GM12864 (cell line): Measurements from ENCODE around the gene CPNE5.

Source experiments
- DNase-seq: peaks from one replicate; pipeline ENCODE4 v3.0.0-alpha.2; 2011; ENCODE audit warnings: low read depth
- H3K4me3 ChIP-seq: 2 replicates; pipeline ENCODE4 v1.5.1; 2011; ENCODE audit warnings: mild to moderate bottlenecking, low read depth, low read length, control low read depth
- TF ChIP-seq, protein P1 (sequence below): IDR thresholded peaks from 2 replicates; pipeline ENCODE4 v1.5.1; 2011; ENCODE audit warnings: low read depth, mild to moderate bottlenecking, moderate library complexity, low read length, control low read depth, inconsistent platforms; ENCODE audit errors: missing control alignments

Gene CPNE5

DNA sequence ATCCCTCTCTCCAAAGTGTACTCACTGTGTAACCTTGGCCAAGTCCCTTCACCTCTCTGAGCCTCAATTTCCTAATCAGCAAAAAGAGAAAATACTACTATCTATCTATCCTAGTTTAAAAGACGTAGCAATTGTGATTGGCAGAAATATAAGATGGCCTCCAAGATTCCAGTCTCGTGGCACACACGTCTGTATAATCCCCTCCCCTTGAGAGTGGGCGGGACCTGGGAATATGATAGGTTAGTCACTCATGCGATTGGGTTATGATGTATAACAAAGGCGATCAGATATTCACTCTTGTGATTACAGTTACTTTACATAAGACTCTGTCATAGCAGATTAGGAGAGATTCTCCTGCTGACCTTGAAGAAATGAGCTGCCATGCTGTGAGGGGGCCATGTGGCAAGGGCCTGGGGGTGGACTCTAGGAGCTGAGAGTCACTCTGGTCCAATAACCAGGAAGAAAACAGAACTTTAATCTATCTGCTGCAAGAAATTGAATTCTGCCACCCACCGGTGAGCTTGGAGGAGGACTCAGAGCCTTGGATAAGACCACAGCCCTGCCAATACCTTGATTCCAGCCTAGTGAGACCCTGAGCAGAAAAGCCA, 6.0 kb downstream of the CPNE5 start:
- no peak overlapping the region for H3K4me3 ChIP-seq
- no peak for DNase-seq
- TF ChIP-seq, protein P1, sequence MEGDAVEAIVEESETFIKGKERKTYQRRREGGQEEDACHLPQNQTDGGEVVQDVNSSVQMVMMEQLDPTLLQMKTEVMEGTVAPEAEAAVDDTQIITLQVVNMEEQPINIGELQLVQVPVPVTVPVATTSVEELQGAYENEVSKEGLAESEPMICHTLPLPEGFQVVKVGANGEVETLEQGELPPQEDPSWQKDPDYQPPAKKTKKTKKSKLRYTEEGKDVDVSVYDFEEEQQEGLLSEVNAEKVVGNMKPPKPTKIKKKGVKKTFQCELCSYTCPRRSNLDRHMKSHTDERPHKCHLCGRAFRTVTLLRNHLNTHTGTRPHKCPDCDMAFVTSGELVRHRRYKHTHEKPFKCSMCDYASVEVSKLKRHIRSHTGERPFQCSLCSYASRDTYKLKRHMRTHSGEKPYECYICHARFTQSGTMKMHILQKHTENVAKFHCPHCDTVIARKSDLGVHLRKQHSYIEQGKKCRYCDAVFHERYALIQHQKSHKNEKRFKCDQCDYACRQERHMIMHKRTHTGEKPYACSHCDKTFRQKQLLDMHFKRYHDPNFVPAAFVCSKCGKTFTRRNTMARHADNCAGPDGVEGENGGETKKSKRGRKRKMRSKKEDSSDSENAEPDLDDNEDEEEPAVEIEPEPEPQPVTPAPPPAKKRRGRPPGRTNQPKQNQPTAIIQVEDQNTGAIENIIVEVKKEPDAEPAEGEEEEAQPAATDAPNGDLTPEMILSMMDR: no peak

DNA sequence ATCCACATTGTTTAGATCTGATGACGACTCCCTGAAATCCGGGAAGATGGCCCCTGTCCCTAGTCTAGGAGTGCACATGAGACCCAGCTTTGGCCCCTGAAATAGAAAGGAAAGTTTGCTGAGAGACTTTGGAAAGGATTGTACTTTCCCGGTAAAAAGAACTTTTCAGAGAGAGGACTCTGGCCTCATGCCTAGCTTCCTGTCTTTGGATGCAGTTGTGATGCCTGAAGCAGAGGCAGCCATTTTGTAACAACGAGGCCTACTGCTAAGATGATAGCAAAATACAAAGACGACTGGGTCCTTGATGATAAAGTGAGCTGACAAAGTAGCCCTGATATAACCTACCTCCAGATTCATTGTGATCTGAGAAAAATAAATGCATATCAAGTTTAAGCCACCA, 6.9 kb downstream of the CPNE5 start:
- H3K4me3 ChIP-seq: no peak overlapping the region
- TF ChIP-seq, protein P1: no peak
- no peak for DNase-seq

DNA sequence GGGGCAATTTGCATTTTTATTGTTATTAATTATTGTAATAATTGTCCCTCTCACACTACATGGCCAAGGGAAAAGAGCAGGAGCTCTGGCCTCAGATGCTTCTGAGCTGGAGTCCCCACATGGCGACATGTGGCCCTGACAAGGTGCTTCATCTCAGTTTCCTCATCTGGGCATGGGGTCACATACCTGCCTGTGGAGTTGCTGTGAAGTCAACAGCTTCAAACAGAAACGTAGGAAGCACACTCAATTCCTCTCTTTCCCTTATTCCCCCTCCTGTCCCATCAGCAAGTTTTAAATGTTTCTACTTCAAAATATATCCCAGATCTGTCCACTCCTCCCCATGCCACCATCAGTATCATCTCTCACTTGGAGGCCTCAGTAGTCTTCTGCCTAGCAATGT, 8.7 kb downstream of the CPNE5 start:
- DNase-seq: no peak
- no peak overlapping the region for H3K4me3 ChIP-seq
- TF ChIP-seq, protein P1: no peak

DNA sequence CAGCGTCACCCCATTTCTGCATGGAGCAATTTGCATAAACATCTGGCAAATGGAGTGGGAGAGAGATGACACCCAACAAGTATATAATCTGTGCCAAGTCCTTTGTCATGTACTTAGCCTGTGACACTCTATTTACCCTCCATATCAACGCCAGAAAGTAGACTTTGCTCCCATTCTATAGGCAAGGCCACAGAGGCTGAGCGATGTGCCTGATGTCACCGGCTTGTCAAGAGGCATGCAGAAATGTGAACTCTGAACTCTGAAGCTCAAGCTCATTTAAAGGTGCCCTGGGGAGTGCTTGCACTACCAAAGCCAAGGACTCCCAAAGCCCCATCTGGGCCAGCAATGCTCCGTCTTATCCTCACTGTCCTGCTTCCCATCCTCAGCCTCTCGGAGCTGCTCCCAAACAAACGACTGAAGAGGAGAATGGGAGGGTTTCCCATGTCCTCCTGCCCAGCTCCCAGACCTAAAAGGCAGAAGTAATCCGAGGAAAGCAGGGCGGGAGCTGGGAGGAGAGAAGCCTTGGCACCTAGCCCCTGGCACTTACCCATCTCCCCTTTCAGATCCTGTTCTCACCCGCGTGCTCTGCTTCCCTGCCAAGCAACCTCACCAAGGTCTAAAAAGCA, 9.2 kb downstream of the CPNE5 start:
- no peak for DNase-seq
- no peak overlapping the region for H3K4me3 ChIP-seq
- TF ChIP-seq, protein P1: no peak

DNA sequence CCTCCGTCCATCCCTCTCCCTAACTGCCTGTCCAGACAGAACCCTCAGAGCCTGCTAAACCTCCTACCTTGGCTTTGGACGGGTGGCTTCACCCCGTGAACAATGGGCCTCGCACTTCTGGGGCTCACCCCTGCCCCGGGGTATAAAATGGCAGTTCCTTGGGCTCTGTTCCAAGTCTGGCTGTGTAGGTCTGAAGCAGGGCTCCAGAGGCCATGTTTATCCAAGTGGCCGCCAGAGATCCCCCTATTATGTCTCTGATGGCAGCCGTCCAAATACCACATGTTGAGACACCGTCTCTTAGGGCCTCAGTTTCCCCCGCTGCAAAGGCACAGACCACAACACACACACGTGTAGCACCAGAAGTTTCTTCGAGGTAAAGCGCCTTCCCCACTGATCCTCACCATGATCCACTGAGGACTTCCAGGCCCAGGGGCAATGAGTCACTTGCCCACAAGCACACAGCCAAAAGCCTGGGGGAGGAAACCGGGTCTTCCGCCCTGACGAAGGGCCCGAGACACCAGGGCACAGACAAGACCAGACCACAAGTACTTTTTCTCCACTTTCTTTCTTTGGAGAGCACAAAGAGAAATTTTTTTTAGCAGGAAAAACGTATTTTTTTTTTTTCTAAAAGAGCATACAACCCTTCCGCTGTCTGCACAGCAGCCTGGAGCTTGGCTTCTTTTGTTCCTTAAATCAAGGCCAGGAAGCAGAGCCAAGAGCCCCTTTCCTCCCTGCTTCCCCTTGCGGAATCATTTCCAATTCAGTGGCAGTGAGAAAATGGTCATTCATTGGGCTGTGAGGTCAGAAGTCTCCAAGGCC, 11.8 kb downstream of the CPNE5 start:
- TF ChIP-seq, protein P1: no peak
- no peak for DNase-seq
- H3K4me3 ChIP-seq: no peak overlapping the region

DNA sequence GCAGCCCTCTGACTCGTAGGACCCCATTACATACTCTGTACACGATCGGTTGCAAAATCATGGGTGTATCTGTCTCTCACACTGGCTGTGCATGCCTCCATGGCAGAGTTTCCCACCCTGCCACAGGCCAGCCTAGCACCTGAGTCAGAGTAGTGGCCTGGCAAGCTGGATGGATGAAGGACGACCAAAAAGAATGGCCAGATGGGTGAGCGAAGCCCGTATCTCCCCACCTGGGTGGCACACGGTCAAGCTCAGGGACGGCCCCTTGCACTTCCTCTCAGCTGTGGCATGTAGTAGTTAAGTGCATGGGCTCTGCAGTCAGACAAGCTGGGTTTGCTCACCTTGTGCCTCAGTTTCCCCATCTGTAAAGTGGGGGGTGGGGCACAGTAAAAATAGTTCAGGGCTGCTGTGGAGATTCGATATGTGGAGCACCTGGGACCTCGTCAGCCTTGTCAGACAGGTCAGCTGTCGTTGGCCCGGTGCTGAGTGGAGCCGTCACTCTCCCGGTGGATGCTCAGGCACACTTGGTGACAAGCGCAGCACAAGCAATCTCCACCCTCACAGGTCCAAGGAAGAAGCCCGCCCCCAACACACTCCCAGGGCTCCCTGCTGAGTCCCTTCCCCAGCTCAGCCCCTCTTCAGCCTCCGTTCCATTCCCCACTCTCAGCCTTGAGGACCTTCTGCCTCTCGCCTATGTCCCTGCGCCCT, 12.6 kb downstream of the CPNE5 start:
- DNase-seq: no peak
- H3K4me3 ChIP-seq: no peak overlapping the region
- TF ChIP-seq, protein P1: no peak
